Gastroesophageal sphincter (tissue), 4 donors: ENCODE measurements around the gene POMZP3. TPM values are rescaled to one million over a fixed set of nuclear protein-coding genes. Genes with fewer than 3 reads are reported as not detected.
"Not testable (repeated sequence)": the region's sequence is repeated elsewhere in the genome, so short reads cannot be mapped to it uniquely, and the experiment has no call there.

ENCODE experiments used
- ATAC-seq: fragments of 150-250 bp; one replicate; pipeline ENCODE4 v1.9.1; 2016; ENCODE audit warnings: mild to moderate bottlenecking, moderate library complexity
- H3K27ac ChIP-seq, 4 donors: fragments of 200-600 bp; sonication (generic) in 3 of 4; 1 replicate in 3 of 4; 2 replicates in 1 of 4; pipeline ENCODE4 v1.5.1; 2016 to 2019
- H3K27me3 ChIP-seq: fragments of 200-600 bp; sonication (generic); one replicate; pipeline ENCODE4 v1.5.1; 2019
- H3K36me3 ChIP-seq, 2 donors: fragments of 200-600 bp; sonication (generic); one replicate each; pipeline ENCODE4 v1.5.1; 2019; ENCODE audit warnings: control low read depth in 1 of 2
- H3K4me1 ChIP-seq, 3 donors: fragments of 200-600 bp; sonication (generic); 1 replicate in 2 of 3; 2 replicates in 1 of 3; pipeline ENCODE4 v1.5.1; 2016 to 2019; ENCODE audit warnings: control low read depth in 2 of 3
- H3K4me3 ChIP-seq, 2 donors: fragments of 200-600 bp; sonication (generic); one replicate each; pipeline ENCODE4 v1.5.1; 2019; ENCODE audit warnings: mild to moderate bottlenecking in 1 of 2, moderate library complexity in 1 of 2
- H3K9me3 ChIP-seq, 3 donors: fragments of 200-600 bp; sonication (generic); one replicate each; pipeline ENCODE4 v1.5.1; 2017 to 2019; ENCODE audit warnings: control low read depth in 2 of 3
- POLR2AphosphoS5 ChIP-seq: sonication (generic); formaldehyde crosslinking; IDR thresholded peaks from one replicate; pipeline ENCODE4 v1.6.1; 2017; ENCODE audit warnings: antibody characterized with exemption
- WGBS, 2 donors: methylation state at CpG; one replicate each; pipeline ENCODE4 v1.1.5; 2018; ENCODE audit warnings: low coverage in 1 of 2; 5-methylcytosine and 5-hydroxymethylcytosine counted together
- total RNA-seq, 4 donors: library from RNA; depleted of rRNA; stranded (reverse); fragments of >200 nt; gene quantifications; one replicate each; pipeline ENCODE4 v1.1.0, GENCODE V29; 2016

POMZP3 gene
- total RNA-seq, 4 donors from 2014 or later = 3.5 to 8.6 (median 7.2) TPM

- not testable (repeated sequence) for H3K27ac ChIP-seq, H3K9me3 ChIP-seq, ATAC-seq, H3K4me3 ChIP-seq, H3K27me3 ChIP-seq, H3K36me3 ChIP-seq
- H3K4me1 ChIP-seq = peaks cover 3 to 30% (median 9%) of the 10 kb centered on the region in 3 donors
- WGBS, 2 donors = 100% methylated on average over 1 to 2 of the region's 2 CpGs
These were observed 40.3 kb downstream of the POMZP3 start for GRCh38 chr7:76586585-76587315.

GRCh38 chr7:76583636-76584281, 43.3 kb downstream of the POMZP3 start:
- ATAC-seq = peak; percentile 67
- not testable (repeated sequence) for H3K4me3 ChIP-seq

GRCh38 chr7:76582848-76583631, 44.0 kb downstream of the POMZP3 start:
- not testable (repeated sequence) for H3K27me3 ChIP-seq, H3K36me3 ChIP-seq, H3K4me3 ChIP-seq, H3K9me3 ChIP-seq
- peaks cover 3 to 26% (median 9%) of the 10 kb centered on the region in 3 donors for H3K4me1 ChIP-seq
- peak; percentile 97 for ATAC-seq
- peak overlapping the region in 3 of 4 donors; percentile 72 to 80 (median 76) for H3K27ac ChIP-seq
- 18% methylated on average over 1 of the region's 2 CpGs; no CpG with 5 or more reads in 1 of the 2 donors for WGBS, 2 donors

More at GRCh38 chr7:76583636-76584281, 43.3 kb downstream of the POMZP3 start:
- 8 to 24% methylated on average over 4 to 5 of the region's 5 CpGs for WGBS, 2 donors
- not testable (repeated sequence) for H3K9me3 ChIP-seq, H3K36me3 ChIP-seq, H3K27me3 ChIP-seq
- peak; percentile 43 for TF ChIP-seq POLR2AphosphoS5
- Histone ChIP-seq H3K27ac (peak overlapping the region; percentile 72 to 88 (median 78)), H3K4me1 (peaks cover 3 to 26% (median 9%) of the 10 kb centered on the region in 3 donors)

- not testable (repeated sequence) for ATAC-seq, H3K27ac ChIP-seq, H3K4me1 ChIP-seq, H3K4me3 ChIP-seq, H3K36me3 ChIP-seq, H3K27me3 ChIP-seq, H3K9me3 ChIP-seq
- 43 to 52% methylated on average over 2 to 3 of the region's 3 CpGs for WGBS, 2 donors
These were observed 51.0 kb downstream of the POMZP3 start for GRCh38 chr7:76575919-76576655.

GRCh38 chr7:76575431-76575830, 51.6 kb downstream of the POMZP3 start:
- not testable (repeated sequence) for H3K4me3 ChIP-seq, ATAC-seq, H3K9me3 ChIP-seq, H3K27ac ChIP-seq, H3K4me1 ChIP-seq, H3K27me3 ChIP-seq, H3K36me3 ChIP-seq
- 100% methylated on average over 1 of the region's 2 CpGs for WGBS, 2 donors

- not testable (repeated sequence) for H3K9me3 ChIP-seq, H3K4me3 ChIP-seq, H3K27ac ChIP-seq, H3K27me3 ChIP-seq, ATAC-seq, H3K4me1 ChIP-seq, H3K36me3 ChIP-seq
- WGBS, 2 donors = 85 to 88% methylated on average over 3 of the region's 3 CpGs
These were observed 54.8 kb downstream of the POMZP3 start for GRCh38 chr7:76572296-76572695.

- H3K4me1 ChIP-seq, H3K27me3 ChIP-seq, H3K4me3 ChIP-seq, H3K27ac ChIP-seq, ATAC-seq, H3K9me3 ChIP-seq, H3K36me3 ChIP-seq: not testable (repeated sequence)
- WGBS, 2 donors = 71 to 100% methylated on average over 1 to 4 of the region's 4 CpGs
These were observed 56.7 kb downstream of the POMZP3 start for GRCh38 chr7:76570324-76570775.

- ATAC-seq, H3K4me1 ChIP-seq, H3K27me3 ChIP-seq, H3K36me3 ChIP-seq, H3K9me3 ChIP-seq, H3K27ac ChIP-seq, H3K4me3 ChIP-seq: not testable (repeated sequence)
These were observed 58.3 kb downstream of the POMZP3 start for GRCh38 chr7:76568742-76569141.

- H3K27ac ChIP-seq, H3K4me3 ChIP-seq, H3K4me1 ChIP-seq, H3K27me3 ChIP-seq, ATAC-seq, H3K9me3 ChIP-seq, H3K36me3 ChIP-seq: not testable (repeated sequence)
These were observed 59.3 kb downstream of the POMZP3 start for GRCh38 chr7:76567753-76568152.

- 100% methylated on average over 1 of the region's 4 CpGs; no CpG with 5 or more reads in 1 of the 2 donors for WGBS, 2 donors
- not testable (repeated sequence) for H3K27me3 ChIP-seq, H3K27ac ChIP-seq, H3K36me3 ChIP-seq, H3K9me3 ChIP-seq, H3K4me3 ChIP-seq, H3K4me1 ChIP-seq, ATAC-seq
These were observed 59.8 kb downstream of the POMZP3 start for GRCh38 chr7:76567311-76567710.

GRCh38 chr7:76565001-76565400, 62.1 kb downstream of the POMZP3 start:
- not testable (repeated sequence) for H3K9me3 ChIP-seq, H3K27me3 ChIP-seq, H3K4me3 ChIP-seq, ATAC-seq, H3K4me1 ChIP-seq, H3K27ac ChIP-seq, H3K36me3 ChIP-seq
- 90 to 100% methylated on average over 1 to 2 of the region's 3 CpGs for WGBS, 2 donors

- not testable (repeated sequence) for ATAC-seq, H3K27me3 ChIP-seq, H3K4me3 ChIP-seq, H3K36me3 ChIP-seq, H3K9me3 ChIP-seq, H3K27ac ChIP-seq, H3K4me1 ChIP-seq
- WGBS, 2 donors = 100% methylated on average over 1 of the region's 3 CpGs; no CpG with 5 or more reads in 1 of the 2 donors
These were observed 65.7 kb downstream of the POMZP3 start for GRCh38 chr7:76561342-76561741.
